GM21381 (cell line): ENCODE results near the gene AAK1.
A peak's percentile ranks its signal among the peaks of the same experiment; 100 is the strongest.
"Not testable (repeated sequence)": the region's sequence is repeated elsewhere in the genome, so short reads cannot be mapped to it uniquely, and the experiment has no call there.

Source experiments
- ATAC-seq: cut with Tn5 transposase; IDR thresholded peaks from one replicate; pipeline ENCODE4 v1.9.1; 2021; ENCODE audit warnings: mild to moderate bottlenecking, moderate library complexity; ENCODE audit not compliant: unreplicated experiment

Gene AAK1

DNA sequence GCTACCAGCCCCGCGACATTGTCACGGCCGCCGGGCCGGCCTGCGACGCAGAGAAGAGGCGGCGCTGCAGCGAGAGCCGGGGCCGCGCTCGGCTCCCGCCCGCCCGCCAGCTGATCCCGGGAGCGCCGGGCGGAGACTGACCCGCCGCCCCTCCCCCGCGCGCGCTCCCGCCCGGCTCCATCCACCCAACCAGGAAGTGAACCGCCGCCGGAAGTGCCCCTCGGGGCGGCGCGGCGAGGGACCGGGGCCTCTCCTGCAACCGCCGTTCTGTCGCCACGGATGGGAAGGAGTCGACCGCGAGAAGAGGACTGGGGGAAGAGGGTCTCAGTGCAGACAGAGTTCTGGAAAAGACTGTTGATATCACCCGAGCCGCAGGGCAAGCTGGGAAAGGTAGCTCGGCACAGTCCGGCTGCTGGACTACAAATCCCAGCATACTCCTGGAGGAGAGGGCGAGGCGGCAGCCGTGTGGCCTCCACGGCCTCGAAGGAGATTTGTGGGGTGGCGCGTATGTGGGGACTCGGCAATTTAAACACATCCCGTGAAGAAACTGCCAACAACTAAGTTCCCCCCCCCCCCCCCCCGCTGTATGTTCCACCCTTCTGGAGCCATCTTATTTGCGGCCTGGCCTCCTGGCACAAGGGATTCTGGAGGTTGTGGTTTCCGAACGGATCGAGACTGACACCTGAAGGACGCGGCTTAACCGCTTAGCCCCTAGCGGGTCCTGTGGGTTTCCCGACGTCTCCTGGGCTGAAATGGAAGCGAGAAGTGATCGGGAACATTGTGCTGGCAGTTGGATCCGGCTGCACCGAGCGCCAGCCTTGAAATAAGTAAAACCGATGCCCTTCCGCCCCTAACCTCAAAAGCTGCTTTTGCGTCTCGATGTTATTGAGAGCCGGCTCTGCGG, at the start of gene AAK1:
AAK1 (minus strand) TSS at position 138 of the 904 bp plus-strand sequence. CDS start 699 bp downstream, outside the sequence.
- peak; percentile 38 for ATAC-seq

DNA sequence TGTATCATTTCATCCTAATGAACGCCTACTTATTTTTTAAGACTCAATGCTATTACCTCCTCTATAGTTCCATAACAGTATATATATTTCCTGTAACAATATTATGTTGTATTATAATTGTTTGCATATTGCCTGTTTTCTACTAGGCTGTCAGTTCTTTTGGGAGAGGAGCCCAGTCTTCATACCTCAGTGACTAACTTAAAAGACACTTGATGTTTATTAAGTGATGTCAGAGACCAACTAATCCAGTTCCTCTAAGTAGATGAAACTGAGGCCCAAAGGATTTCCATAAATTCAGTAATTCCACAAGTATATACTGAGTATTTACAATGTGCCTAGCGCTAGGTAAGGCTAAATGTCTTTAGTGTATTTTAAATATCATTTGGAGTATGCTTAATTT, 48.9 kb upstream of the AAK1 start:
- ATAC-seq, result no peak

DNA sequence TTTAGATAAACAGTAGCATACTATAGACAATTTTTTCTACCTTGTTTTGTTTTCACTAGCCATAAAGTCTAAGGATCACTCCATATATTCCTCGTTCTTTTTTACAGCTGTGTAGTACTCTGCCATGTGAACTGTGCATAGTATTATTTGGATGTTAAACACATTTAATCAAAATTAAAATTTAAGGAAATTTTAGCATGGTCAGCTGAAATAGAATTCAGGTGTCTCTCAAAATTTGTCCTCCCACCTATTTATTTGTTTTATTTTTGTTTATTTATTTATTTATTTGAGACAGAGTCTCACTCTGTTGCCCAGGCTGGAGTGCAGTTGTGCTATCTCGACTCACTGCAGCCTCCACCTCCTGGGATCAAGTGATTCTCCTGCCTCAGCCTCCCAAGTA, 46.4 kb upstream of the AAK1 start:
- ATAC-seq, result no peak

DNA sequence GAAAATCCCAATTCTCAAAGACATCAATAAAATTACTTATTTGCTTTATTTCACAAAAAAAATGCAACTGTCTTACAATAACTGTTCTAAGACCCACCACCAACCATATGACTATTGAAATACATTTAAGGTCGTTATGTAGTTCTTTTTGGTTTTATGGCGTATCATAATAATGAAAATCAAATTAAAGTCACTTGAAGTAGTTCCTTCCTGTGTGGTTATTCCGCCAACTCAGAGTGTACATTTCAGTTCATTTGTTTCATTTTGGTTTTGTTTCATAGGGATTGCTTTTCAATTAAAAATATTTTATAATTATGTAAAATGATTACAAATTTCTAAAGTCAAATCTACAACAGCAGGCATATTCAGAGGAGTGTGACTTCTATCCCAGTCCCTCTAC, 45.9 kb upstream of the AAK1 start:
- ATAC-seq, result no peak

DNA sequence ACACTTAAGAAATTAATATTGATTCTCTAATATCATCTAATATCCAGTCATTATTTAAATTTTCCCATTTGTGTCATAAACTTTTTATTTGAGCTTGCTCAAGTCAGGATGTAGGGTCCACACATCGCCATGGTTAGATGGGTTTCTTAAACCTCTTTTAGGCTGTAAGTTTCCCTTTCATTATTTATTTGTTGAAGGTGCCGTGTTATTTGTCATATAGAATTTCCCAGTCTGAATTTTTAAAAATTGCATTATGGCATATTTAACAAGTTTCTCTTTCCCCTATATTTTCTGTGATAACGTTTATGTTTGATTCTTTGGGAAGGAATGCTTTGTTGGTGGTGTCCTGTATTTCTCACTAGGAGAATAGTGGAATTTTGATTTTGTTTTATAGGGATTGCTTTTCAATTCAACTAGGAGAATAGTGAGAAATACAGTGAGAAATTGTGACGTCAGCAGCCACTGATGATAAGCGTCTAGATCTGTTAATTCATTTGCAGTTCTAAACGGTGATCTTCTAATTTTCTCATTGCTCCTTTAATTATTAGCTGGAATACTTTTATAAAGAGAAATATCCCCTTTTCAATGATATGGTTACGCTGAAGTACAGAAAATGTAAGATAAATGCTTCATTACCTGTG, 44.6 kb upstream of the AAK1 start:
- ATAC-seq, result no peak

DNA sequence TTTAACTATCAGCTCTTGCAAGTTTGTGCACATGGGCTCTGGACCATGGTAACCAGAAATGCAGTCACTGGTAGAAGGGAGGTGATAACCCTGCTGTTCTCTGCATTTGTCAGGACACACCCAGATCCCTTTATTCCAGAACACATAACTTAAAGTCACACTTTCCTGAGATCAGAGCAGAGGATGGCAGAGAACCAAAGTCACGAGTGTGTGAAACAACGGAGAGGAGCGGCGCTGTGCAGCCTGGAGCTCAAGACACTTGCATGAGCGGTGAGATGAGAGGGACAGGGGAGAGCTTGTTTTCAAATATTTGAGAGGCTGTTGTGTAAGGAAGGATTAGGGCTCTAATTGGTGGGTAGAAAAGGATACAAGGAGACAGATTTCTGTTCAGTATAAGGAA, 43.3 kb upstream of the AAK1 start:
- no peak for ATAC-seq

DNA sequence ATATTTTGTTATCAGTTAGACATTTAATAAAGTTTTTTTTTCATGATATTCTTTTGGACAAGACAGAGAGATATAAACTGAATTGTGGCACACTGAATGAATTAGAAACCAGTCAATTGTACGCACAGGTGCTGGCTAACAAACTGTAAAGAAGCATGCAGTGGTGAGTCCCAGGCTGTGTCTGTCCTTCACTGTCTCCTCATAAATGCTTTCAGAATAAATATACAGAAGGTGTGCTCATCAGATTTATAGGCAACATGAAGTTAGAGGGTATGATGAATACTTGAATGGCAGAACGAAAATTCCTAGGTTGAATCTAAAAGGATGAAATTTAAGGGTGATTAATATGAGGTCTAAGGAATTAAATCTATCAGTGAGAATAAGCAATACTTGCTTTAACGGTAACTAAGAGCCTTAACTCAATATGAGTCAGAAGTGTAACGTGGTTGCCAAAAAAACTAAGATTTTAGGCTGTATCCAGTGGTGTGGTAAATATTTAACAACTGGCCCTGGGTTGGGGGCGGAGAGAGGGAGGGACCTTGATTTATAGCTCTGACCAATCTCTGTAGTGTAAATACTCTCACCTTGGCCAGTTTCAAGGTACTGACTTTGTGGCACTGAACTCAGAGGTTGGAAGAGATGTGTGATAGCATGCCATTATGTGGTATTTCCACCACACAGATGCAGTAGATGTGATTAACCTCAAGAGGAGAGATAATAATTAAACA, 41.9 kb upstream of the AAK1 start:
- peak; percentile 77 for ATAC-seq

DNA sequence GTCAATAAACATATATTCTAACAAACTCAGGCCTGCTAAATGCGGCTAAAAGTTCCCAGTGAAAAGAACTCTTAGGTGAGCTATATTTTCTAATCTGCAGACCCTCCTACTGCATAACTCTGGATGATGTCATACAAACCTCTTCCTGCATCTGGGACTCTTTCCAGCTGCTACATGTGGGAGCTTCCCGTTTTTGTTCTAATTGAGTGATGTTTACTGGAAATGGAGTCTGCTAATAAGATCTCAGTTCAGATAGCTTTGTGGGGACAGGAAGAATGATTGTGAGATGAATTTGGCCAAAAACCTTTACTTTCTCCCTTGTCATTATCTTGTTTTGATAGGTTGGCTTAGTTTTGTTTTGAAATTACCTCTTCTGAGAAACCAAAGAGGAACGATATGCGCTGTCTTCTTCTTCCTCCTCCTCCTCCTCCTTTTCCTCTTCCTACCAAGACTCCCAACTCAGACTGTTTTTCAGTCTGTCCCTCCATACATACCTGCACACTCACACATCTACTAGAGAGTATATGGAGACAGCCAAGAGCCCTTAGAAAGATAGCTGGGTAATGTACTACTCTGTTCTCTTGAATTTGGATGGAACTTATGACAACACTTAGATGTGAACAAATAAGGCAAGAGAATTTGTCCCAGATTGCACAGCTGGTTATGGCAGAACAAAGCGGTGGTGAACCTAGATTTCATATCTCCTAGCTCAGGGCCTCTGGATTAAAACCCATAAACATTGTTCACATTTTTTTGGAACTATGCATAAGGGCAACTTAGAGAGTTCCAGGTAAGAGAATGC, 39.8 kb upstream of the AAK1 start:
- ATAC-seq, result no peak

DNA sequence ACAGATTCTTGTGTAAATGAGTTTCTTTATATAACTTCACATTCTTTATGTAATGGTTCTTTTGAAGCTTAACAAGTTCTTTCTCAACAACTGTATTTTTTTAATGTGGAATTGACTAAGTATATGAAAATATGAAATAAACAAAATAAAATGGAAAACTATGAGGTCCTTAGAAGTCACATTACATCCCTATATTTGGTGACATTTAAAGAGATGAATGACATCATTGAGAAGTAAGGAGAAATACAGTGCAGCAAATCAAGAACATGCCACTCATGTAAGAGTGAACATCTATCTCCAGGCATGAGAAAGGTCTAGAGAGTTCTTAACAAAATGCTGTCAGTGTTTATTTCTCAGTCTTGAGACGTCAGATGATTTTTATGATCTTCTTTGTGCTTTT, 39.0 kb upstream of the AAK1 start:
- no peak for ATAC-seq

DNA sequence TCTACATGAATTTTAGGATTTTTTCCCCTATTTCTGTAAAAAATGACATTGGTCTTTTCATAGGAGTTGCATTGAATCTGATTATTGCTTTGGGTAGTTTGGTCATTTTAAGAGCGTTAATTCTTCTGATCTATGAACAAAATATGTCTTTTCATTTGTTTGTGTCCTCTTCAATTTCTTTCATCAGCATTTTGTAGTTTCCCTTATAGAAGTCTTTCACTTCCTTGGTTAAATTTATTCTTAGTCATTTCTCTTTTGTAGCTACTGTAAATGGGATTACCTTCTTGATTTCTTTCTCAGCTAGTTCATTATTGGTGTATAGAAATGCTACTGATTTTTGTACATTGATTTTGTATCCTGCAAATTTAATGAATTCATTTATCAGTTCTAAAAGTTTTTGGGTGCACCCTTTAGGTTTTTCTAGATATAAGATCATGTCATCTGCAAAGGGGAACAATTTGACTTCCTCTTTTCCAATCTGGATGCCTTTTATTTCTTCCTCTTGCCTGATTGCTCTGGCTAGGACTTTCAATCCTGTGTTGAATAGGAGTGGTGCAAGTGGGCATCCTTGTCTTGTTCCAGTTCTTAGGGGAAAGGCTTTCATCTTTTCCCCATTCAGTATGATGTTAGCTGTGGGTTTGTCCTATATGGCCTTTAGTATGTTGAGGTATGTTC, 36.6 kb upstream of the AAK1 start:
- no peak for ATAC-seq

DNA sequence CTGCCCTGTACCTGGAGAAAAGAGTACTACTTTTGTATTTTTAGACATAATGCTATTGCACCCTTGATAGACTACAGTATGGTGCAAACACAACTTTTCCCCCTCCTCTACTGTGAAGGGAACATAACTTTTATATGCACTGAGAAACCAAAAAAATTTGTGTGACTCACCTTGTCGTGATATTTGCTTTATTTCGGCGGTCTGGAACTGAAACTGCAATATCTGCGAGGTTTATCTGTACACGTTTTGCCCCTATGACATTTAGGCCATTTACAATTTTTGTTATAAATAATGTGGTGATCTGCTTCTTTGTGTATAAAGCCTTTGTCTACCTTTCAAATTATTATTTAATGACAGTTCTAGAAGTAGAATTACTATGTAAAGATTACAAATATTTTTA, 34.4 kb upstream of the AAK1 start:
- ATAC-seq, result no peak

DNA sequence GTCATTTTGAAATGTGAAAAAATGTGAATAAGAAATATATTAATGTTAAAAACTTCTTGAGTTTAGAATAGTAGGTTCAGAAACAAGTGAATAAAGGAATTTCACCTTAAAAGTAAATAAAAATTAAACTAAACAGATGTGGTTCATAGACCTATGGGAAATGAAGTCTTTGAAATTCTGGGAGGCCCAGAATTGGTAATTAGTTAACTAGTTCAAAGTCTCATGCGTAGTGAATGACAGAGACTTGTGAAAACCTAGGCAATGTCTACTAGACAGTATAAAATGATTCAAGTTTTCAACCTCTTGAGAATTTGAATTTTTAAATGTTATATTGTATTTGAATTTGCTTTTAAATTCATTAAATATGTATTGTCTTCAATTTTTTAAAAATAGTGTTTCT, 32.6 kb upstream of the AAK1 start:
- ATAC-seq, result no peak

DNA sequence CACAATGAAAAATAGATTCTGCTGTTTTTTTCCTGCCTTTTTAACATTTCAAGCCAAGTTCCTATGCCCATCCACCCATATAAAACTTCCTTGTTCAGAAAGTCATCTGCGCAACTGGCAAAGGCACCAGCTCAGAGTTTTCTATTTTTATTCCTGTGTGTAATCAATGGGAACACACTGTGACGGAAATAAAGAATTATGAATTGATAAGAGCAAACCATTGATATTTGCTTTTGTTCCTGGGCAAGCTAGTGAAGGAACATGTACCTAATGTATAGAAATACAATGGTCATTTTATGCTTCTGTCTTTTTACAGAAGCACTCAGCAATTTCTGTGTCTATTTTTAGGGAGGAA, 30.8 kb upstream of the AAK1 start:
- ATAC-seq, result no peak

DNA sequence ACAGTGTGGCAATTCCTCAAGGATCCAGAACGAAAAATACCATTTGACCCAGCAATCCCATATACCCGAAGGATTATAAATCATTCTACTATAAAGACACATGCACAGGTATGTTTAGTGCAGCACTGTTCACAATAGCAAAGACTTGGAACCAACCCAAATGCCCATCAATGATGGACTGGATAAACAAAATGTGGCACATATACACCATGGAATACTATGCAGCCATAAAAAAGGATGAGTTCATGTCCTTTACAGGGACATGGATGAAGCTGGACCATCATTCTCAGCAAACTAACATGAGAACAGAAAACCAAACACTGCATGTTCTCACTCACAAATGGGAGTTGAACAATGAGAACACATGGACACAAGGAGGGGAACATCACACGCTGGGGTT, 29.6 kb upstream of the AAK1 start:
- not testable (repeated sequence) for ATAC-seq

DNA sequence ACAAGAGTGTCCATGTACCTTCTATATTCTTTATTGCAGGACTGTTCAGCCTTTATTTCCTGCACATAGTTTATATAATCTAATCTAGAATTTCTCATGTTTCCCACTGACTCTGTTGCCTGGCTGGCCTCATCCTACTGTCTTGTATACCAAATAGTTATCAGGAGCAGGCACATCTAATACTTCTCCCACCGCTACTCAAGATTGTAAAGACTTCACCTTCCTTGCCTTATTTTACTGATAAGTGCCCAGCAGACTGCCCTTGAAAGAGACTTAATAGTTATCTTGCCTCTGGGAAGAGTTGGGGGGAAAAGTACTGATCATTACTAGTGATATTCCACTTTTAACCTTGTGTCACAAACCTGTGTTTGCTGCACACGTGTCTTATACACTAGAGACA, 26.1 kb upstream of the AAK1 start:
- ATAC-seq, result no peak

DNA sequence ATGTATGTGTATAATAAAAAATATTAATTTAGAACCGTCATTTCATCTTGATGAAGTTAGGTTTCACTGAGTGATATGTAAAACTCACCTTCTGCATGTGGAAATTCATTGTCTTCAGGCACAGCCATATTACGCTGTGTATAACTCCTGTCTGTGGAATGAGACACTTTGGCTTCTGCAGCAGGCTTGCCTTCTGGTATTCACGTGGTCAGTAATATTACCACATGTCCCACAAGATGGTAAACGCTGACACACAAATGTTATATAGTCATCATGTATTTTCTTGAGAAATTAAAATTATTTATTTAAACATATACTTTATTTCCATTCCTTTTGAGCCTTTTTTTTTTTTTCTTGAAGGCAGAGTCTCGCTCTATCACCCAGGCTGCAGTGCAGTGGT, 25.1 kb upstream of the AAK1 start:
- ATAC-seq, result no peak

DNA sequence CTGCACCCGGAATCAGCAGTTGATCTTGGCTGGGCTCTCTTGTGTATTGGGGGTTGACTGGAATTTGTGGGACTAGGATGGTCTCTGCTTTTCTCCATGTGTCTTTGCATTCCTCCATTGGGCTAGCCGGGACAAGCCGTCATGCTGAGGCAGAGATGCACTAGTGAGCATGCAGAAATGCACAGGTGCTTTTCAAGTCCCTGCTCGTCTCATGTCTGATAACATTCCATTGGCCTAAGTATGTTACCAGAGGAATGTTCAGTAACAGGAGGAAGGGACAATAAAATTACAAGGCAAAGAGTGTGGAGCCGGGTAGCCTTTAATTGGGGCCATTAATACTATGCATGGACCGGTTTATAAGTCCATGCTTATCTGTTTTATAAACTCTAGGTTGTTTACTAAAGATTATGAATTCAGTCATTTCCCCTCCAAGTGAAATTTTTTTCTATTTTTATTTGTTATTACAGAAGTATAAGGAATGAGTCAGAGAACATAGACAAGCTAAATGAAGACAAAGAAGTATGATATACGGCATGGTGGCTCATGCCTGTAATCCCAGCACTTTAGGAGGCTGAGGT, 24.4 kb upstream of the AAK1 start:
- ATAC-seq, result no peak

DNA sequence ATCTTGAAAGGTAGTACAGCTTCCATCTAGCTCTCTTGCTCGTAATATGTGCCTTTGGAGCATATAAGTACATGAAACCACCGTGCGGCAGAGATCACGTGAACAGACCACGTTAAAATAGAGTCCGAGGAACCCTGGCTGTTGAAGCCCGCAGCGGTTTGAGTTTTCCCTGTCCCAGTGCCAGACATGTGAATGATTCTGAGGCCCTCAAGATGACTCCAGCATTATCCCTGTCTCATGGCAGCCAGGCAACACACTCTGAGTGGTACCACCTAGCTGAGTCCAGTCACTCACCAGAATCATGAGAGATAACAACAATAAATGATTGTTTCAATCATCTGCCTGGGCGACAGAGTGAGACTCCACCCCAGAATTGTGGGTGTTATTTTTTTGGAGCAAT, 21.6 kb upstream of the AAK1 start:
- ATAC-seq, result no peak

DNA sequence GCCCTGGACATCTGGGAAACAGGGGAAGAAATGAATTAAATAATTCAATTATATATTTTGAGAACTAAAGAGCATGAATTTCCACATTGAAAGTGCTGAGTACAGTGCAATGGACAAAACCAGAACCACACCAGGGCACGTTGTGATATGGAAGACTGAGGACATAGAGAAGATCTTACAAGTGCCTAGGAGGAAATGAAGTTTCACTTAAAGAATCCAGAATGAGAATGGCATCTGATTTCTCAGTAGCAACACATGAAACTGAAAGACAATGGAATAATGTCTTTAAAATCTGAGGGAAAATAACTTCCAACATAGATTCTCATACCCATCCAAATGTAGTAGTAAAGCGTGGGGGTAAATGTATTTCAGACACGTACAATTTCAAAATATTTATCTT, 20.3 kb upstream of the AAK1 start:
- ATAC-seq, result no peak

DNA sequence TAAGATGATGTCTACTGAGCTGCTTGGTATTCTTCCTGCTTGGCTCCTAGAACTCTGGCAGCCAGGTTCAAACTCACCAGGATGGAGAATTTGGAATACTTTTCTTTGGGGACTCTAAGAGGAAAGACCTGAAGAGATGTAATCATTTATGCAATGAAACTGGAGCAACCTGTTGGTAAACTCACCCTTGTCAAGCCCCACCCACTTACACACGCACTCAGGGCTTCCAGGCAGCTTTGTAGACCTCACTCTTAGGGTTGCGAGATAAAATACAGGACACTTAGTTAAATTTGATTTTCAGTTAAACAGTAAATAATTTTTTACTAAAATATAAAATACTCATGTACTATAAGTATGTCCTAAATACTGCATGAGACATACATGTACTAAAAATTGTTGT, 19.0 kb upstream of the AAK1 start:
- ATAC-seq, result not testable (repeated sequence)
